Iris pigment epithelial cell (primary cell): ENCODE results near the gene OGFRL1.

Source experiments
- DNase-seq: peaks from one replicate; pipeline ENCODE4 v3.0.0-alpha.2; 2011; ENCODE audit warnings: low read depth

Gene OGFRL1

GRCh38 chr6:71334768-71335167 is 46.2 kb downstream of the OGFRL1 start:
- no peak for DNase-seq

- no peak for DNase-seq
These were observed 46.9 kb downstream of the OGFRL1 start for GRCh38 chr6:71335544-71335943.

GRCh38 chr6:71336901-71337300 is 48.3 kb downstream of the OGFRL1 start:
- no peak for DNase-seq

- no peak for DNase-seq
These were observed 50.1 kb downstream of the OGFRL1 start for GRCh38 chr6:71338540-71339316.

- no peak for DNase-seq
These were observed 54.2 kb downstream of the OGFRL1 start for GRCh38 chr6:71342772-71343171.

GRCh38 chr6:71345476-71346333 is 57.1 kb downstream of the OGFRL1 start:
- DNase-seq: no peak

GRCh38 chr6:71346334-71346694 is 57.7 kb downstream of the OGFRL1 start:
- no peak for DNase-seq

GRCh38 chr6:71347119-71347518 is 58.5 kb downstream of the OGFRL1 start:
- DNase-seq: no peak

- DNase-seq: peak; percentile 44
These were observed 60.8 kb downstream of the OGFRL1 start for GRCh38 chr6:71349395-71349794.

- DNase-seq: peak; percentile 75
These were observed 61.5 kb downstream of the OGFRL1 start for GRCh38 chr6:71349976-71350615.

GRCh38 chr6:71351190-71351589 is 62.6 kb downstream of the OGFRL1 start:
- DNase-seq: no peak
